LNCaP clone FGC (cell line): ENCODE measurements around the gene RBBP6.
A peak's percentile ranks its signal among the peaks of the same experiment; 100 is the strongest.

Source experiments
- DNase-seq: peaks from one replicate; pipeline ENCODE4 v3.0.0-alpha.2; 2011; ENCODE audit warnings: low read depth
- H3K4me3 ChIP-seq: 2 replicates; pipeline ENCODE4 v1.5.1; 2011; ENCODE audit warnings: mild to moderate bottlenecking, low read depth, low read length, control low read depth
- TF ChIP-seq, protein P1 (sequence below): IDR thresholded peaks from 2 replicates; pipeline ENCODE4 v1.5.1; 2012; ENCODE audit warnings: mild to moderate bottlenecking; ENCODE audit not compliant: control insufficient read depth, insufficient read depth; ENCODE audit errors: extremely low read depth

Gene RBBP6

DNA sequence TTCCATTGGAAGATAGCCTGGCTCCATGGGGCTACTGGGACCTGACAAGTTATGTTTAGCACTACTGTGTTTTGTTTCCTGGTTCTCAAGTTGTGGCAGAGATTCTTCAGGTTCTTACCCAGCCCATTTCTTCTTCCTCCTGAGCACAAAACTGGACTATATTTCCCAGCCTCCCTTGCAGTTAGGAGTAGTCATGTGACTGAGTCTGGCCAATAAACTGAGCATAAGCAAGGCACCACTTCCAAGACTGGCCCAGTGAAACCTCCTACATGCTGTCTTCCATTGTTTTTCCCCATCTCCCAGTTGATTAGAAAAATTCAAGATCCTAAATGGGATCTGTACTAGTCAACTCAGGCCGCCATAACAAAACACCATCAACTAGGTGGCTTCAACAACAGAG, 28.2 kb upstream of the RBBP6 start:
- H3K4me3 ChIP-seq, result no peak overlapping the region
- no peak for DNase-seq
- TF ChIP-seq, protein P1, sequence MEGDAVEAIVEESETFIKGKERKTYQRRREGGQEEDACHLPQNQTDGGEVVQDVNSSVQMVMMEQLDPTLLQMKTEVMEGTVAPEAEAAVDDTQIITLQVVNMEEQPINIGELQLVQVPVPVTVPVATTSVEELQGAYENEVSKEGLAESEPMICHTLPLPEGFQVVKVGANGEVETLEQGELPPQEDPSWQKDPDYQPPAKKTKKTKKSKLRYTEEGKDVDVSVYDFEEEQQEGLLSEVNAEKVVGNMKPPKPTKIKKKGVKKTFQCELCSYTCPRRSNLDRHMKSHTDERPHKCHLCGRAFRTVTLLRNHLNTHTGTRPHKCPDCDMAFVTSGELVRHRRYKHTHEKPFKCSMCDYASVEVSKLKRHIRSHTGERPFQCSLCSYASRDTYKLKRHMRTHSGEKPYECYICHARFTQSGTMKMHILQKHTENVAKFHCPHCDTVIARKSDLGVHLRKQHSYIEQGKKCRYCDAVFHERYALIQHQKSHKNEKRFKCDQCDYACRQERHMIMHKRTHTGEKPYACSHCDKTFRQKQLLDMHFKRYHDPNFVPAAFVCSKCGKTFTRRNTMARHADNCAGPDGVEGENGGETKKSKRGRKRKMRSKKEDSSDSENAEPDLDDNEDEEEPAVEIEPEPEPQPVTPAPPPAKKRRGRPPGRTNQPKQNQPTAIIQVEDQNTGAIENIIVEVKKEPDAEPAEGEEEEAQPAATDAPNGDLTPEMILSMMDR, result no peak

DNA sequence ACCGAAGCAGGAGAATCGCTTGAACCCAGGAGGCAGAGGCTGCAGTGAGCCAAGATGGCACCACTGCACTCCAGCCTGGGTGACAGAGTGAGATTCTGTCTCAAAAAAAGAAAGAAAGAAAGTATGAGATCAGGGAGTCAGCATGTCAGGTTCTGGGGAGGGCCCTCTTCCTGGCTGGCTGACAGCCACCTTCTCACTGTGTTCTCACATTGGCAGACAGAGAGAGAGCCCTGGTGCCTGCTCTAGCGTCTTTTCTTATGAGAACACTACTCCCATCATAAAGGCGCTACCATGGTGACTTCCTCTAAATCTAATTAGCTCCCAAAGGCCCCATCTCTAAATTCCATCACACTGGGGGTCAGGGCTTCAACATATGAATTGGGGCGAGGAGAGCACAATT, 27.6 kb upstream of the RBBP6 start:
- DNase-seq, result no peak
- H3K4me3 ChIP-seq, result no peak overlapping the region
- TF ChIP-seq, protein P1, result no peak

DNA sequence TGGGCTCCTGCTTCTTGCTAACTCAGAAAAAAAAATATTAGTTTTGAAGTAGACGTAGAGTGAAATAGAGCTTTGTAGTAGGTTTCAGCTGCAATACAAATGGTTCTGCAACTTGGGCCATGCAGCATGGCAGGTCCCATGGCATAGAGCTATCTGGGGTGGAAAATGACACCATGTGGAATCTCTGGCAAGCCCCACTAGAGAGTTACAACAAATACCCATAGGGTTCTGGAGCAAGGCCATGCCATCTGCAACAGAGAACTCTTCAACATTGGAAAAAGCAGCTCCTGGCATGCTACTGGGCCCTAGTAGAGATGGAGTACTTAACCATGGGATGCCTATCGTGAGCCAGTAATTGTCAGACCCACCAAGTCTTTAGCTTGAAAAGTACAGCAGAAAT, 25.3 kb upstream of the RBBP6 start:
- TF ChIP-seq, protein P1, result no peak
- DNase-seq, result no peak
- no peak overlapping the region for H3K4me3 ChIP-seq

DNA sequence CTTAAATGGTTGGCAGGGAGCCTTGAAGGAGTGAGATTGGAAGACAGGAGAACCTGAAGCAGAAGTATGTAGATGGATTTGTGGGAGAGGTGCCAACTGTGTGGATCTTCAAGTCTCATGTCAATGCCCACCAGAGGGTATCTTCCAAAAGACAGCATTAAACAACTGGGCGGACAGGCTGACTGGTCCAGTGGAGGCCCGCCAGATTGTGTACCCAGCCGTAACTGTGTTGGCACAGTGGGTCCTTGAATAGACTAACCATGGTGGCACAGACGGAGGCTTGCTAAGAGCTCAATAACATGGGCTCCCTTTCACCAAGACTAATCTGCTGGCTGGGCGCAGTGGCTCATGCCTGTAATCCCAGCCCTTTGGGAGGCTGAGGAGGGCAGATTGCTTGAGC, 24.2 kb upstream of the RBBP6 start:
- no peak overlapping the region for H3K4me3 ChIP-seq
- TF ChIP-seq, protein P1, result no peak
- DNase-seq, result no peak

DNA sequence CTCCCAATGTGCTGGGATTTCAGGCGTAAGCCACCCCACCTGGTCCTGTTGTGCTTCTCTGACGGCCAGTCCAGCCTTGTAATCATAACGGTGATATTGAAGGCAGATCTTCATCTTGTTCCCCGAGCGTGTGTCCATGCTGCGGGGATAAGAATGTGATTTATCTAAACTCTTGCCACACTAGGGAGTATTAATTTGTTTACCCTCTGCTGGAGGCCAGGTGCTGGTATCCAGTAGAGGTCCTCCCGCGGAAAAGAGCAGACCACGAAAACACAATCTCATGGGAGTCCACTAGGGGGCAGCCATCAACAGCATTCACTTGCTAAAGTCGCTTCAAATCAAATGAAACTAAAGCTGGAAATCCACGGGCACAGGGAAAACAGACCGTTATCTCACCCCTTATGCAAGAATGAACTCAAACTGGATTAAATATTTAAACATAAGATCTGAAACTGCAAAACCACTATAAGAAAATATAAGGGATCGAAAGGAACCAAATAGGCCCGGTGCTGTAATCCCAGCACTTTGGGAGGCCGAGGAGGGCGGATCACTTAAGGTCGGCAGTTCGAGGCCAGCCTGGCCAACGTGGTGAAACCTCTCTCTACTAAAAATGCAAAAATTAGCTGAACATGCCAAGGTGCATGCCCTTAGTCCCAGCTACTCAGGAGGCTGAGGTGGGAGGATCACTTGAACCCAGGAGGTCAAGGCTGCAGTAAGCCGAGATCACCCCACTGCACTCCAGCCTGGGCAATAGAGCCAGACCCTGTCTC, 22.3 kb upstream of the RBBP6 start:
- H3K4me3 ChIP-seq, result no peak overlapping the region
- TF ChIP-seq, protein P1, result peak; percentile 84
- peak; percentile 77 for DNase-seq

DNA sequence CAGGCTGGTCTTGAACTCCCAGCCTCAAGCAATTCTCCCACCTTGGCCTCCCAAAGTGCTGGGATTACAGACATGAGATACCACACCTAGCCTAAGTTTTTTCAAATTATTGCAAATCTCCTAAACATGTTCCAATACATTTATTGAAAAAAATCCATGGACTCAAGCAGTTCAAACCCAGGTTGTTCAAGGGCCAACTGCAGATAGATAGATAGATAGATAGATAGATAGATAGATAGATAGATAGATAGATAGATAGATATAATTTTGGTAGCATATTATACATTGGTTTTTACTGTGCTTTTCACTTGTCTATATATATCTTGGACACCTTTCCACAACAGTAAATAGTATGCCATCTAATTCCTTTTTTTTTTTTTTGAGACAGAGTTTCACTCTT, 20.9 kb upstream of the RBBP6 start:
- TF ChIP-seq, protein P1, result no peak
- no peak overlapping the region for H3K4me3 ChIP-seq
- DNase-seq, result no peak

DNA sequence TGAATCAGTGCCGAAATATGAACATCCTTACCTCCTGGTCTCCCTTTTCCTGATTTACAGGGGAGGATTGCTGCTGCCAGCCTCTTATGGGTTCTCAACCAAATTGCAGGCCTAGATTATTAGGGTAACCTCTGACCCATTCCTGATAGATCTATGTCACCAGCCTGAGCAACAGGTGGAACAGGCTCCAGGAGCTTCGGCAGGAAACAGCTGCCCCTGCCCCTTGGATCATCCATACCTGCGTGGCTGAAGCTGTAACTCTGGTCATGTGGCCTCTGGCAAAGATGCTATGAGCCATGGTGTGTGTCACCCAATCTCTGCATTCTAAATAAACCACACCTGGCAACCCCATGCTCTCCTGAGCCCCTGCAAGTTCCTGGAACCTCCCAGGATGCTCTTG, 18.4 kb upstream of the RBBP6 start:
- DNase-seq, result no peak
- TF ChIP-seq, protein P1, result no peak
- no peak overlapping the region for H3K4me3 ChIP-seq
